Amniotic epithelial cell (primary cell): ENCODE data around the gene DENND1C.
"Not testable (repeated sequence)": the region's sequence is repeated elsewhere in the genome, so short reads cannot be mapped to it uniquely, and the experiment has no call there.

Experiments
- DNase-seq: peaks from one replicate; pipeline ENCODE4 v3.0.0-alpha.2; 2010; ENCODE audit warnings: low read depth

The DENND1C gene

DNA sequence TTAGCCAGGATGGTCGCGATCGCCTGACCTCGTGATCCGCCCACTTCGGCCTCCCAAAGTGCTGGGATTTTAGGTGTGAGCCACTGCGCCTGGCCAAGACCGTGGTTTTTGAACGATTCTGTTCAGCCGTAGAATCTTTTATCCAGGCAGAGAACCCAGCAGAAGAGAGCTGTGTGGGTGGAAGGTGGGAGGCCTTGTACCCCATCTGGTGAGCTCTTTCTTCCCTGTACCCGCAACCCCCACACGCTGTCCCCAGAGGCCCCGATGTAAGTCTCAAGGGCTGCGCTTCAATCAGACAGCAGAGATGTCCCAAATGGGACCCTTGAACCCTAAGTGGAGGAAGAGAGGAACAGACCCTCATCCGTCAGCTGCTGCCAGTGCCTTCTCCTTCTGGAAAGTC, 25.7 kb downstream of the DENND1C start:
- no peak for DNase-seq

DNA sequence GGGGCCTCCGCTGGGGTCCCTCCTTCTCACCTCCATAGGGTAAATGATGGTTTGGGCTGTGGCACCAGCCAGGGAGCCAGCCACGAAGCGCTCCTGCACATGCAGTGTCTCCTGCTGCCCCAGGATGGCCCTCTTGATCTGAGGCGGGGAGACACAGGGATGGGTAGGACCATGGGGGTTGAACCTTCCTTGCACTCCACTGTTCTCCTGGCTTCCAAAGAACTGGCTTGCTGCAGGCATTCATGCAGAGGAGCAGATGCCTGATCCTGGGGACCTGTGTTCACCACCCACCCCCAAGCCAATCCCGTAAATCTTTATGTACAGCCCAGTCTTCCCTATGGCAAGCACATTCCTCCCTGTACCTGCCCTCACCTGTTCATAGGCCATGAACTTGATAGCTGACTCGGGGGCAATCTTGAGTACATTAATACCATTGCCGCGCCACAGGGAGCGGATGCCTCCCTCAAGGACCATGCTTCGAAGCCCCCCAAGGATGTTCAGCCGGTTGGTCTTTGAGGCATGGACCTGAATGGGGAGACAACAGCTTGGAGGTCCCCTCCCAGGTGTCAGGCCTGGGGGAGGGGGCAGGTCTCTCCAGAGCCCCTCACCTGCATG, 27.5 kb downstream of the DENND1C start:
- no peak for DNase-seq

DNA sequence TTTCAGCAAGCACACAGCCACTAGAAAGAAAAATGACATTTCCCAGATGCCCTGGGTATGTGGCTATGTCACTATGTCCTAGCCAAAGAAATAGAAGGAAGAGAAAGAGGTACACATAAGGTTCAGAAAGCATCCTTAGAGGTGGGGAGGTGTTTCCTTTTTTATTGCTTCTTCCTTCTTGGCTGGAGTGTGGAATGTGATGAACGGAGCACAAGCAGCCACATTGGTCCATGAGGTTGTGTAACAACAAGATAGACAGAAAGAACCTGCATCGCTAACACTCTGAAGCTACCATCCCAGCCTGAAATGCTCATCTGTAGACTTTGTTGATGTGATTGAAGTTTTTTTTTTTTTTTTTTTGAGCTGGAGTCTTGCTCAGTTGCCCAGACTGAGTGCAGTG, 28.7 kb downstream of the DENND1C start:
- no peak for DNase-seq

DNA sequence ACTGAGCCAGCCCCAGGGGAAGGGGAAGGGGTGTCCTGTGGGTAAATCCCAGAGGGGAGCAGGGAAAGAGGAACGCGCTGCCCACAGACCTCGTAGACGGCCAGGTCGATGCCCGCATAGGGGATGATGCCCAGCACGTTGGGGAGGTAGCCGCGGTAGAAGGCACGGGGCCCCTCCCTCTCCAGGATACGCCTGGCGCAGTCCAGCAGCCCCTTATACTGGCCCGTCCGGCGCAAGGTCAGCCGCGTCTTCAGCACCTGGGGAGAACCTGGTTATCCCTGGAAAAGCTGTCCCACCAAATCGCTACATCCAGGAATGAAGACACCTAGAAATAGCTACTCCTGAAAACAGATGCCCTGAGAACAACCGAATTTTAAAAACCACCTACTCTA, 29.4 kb downstream of the DENND1C start:
- DNase-seq: no peak

DNA sequence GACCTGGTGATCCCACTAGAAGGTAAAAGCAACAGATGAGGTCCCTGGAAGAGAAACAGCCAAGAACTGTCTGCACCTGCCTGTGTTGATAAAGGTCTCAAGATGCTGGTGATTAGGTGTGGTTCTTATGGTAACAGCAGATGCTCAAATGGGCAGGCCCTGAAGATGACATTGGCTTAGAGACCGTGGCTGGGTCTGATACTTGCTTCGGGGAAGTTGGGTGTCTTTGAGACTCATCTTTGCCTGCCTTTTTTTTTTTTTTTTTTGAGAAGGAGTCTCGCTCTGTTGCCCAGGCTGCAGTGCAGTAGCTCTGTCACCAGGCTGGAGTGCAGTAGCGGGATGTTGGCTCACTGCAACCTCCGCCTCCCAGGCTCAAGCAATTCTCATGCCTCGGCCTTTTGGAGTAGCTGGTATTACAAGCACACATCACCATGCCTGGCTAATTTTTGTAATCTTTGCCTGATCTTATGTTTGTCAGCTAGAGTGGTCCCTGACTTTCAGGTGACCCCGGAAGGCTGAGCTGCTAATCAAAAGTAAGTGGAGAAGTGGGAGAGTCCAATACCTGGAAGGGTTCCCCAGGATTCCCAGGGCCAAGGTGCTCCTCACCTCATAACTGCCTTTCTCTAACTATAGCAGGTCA, 29.9 kb downstream of the DENND1C start:
- no peak for DNase-seq

DNA sequence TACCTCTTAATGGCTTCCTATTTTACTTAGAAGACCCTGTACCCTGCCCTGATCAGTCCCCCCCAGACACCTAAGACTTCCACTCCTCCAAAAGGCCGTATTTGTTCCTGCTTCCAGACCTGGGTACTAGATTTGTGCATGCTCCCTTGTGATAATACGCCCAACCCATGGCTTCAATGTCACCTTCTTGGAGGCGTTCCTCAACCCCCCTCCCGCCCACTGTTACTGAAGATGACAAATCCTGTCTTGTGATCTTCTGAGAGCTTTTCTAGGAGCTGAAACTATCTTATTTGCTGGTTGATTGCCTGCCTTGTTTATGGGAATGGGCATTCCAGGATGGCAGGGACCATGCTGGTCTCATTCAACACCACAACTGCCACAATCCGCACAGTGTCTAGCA, 31.4 kb downstream of the DENND1C start:
- DNase-seq: no peak

DNA sequence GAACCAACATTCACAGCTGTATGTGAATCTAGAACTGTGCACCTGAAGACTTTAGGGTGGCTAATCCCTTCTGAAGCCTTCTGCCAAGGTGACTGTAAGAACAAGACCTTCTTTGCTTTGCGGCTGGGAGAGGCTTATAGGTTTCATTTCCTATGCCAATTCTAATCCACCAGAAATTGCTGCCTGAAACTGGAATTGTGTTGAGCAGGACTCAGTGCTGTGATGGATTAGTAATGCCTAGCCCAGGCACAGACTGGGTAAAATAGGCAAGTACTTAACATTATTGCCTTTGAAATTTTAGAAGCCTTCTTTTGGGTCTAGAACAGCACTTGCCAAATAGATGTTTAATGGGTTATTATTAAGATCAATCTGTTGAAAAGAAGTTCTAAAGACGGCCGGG, 33.5 kb downstream of the DENND1C start:
- no peak for DNase-seq

DNA sequence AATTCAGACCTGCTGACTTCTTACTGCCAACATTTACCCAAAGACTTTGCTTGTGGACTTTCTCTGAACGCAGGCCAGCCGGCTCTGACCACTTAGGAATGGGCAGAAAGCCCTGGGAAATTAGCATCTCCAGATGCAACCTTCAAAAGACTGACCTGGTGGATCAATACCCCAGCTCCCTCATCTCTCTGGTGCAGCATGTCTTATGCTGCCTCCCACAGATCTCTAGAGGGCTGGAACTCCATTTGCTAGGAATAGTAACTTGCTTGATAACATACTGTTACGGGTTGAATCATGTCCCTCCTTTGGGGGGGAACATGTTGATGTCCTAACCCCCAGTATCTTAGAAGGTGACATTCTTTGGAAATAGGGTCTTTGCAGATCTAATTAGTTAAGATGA, 35.1 kb downstream of the DENND1C start:
- no peak for DNase-seq

DNA sequence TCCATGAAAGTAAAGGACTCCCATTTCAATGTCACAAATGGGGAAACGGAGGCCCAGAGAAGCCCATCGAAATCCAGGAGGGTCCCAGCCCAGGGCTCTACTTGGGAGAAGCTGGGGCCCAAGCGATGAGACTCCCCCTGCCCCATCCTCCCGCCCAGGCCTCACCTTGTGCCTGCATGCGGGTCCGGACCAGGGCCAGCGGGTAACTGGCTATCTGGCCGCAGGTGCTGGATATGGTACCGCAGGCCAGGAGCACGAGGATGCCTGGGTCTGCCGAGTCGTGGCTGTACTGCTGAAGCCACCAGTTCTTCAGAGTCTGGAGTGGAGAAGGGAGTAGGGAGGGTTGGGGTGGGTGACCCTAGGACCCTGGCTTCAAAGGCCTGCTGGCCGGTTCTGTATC, 37.6 kb downstream of the DENND1C start:
- no peak for DNase-seq

DNA sequence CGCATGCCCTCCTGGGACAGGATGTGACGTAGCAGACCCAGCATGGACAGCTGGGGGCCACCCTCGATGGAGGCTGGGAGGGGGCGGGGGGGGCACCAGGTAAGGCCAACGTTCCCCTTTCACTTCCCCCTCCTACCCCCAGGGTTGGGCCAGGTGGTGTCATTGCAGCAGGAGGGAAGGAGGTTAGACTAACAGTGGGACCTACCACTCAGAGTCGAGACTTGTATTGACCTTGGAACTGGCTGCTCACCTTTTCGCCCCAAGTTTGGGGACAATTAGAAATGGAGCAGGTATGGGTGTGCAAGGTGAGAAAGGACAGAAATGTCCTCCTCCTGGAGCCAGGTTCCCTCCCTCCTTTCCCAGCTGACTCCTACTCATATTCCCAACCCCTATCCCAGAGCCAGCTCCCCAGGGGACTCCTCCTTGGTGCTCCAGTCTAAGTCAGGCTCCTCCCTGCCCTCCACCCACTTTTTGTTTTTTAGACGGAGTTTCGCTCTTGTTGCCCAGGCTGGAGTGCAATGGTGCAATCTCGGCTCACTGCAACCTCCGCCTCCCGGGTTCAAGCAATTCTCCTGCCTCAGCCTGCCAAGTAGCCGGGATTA, 39.4 kb downstream of the DENND1C start:
- DNase-seq: no peak

DNA sequence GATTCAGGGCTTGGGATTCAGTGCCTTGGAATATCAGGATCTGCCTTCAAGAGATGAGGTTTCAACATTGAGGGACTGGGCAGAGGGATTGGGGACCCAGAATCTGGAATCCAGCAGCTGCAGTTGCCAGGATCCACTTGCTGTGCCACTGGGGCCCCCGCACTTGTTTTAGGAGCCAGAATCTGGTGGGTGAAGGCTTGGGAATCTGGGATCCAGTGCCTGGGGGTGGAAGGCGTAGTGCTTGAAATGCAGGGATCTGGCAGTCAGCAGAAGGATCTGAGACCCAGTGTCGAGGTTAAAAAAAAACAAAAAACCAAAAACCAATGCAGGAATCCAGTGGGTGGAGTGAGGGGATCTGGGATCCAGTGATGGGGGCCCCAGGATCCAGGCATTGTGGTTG, 40.7 kb downstream of the DENND1C start:
- no peak for DNase-seq

DNA sequence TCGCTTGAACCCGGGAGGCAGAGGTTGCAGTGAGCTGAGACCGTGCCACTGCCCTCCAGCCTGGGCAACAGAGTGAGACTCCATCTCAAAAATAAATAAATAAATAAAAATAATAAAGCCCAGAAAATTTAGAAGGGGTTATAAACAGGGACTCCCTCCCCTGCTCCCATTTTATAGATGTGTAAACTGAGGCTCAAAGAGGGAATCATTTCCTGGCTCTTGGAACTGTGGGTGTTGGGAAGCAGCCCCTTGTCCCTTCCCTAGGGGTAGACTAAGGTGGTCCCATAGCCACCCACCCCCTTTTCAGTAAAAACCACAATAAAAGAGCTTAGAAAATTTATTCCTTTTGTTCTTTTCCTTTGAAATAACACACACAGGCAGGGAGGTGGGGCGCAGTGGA, 41.8 kb downstream of the DENND1C start:
- DNase-seq: no peak

DNA sequence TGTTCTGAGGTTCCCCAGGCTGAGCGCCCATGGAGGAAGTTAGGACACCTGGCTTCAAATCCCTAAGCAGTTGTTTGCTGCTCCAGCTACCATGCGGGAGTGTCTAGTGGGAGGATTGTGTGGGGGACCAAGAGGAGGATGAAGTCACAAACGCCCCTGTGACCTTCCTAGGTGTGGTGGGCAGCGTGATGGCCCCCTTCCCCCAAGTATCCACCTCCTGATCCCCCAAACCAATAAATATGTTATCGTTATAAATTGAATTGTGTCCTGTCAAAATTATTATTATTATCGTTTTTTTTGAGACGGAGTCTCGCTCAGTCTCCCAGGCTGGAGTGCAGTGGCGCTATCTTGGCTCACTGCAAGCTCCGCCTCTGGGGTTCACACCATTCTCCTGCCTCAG, 47.9 kb downstream of the DENND1C start, which contains the start of gene SLC25A41:
Gene SLC25A41, minus strand, starts transcription at position 101 of the 400 bp plus-strand sequence. Its CDS starts 70 bp downstream, at position 31.
- no peak for DNase-seq

DNA sequence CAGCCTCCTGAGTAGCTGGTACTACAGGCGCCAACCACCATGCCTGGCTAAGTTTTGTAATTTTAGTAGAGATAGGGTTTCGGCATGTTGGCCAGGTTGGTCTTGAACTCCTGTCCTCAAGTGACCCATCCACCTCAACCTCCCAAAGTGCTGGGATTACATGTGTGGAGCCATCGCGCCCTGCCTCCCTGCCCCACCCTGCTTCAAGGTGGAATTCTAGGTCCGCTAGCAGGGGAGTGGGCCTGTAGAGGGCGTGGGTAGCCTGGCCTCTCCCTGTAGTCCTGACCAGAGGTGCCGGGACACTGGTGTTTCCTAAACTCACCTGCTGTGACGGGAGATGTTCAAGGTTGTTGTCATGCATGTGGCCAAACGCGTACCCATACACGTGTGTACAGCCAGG, 48.4 kb downstream of the DENND1C start:
- no peak for DNase-seq

DNA sequence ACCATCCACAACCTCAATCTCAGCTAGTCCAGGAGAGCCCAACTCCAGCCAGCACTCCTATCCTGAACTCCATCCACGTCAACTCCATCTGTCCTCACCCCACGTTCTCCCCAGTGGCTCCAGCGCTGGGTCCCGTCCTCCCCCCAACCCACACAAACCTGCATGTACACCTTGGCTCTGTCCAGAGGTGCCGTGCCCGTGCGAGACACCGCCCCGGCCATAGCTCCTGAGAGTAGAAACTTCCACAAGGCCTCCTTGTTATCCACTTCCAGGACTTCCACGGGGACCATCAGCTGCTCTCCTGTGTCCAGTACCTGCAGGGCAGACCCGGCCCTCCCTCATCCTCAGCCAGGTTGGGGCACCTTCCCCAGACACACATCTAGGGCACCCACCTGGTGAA, 49.7 kb downstream of the DENND1C start:
- no peak for DNase-seq

DNA sequence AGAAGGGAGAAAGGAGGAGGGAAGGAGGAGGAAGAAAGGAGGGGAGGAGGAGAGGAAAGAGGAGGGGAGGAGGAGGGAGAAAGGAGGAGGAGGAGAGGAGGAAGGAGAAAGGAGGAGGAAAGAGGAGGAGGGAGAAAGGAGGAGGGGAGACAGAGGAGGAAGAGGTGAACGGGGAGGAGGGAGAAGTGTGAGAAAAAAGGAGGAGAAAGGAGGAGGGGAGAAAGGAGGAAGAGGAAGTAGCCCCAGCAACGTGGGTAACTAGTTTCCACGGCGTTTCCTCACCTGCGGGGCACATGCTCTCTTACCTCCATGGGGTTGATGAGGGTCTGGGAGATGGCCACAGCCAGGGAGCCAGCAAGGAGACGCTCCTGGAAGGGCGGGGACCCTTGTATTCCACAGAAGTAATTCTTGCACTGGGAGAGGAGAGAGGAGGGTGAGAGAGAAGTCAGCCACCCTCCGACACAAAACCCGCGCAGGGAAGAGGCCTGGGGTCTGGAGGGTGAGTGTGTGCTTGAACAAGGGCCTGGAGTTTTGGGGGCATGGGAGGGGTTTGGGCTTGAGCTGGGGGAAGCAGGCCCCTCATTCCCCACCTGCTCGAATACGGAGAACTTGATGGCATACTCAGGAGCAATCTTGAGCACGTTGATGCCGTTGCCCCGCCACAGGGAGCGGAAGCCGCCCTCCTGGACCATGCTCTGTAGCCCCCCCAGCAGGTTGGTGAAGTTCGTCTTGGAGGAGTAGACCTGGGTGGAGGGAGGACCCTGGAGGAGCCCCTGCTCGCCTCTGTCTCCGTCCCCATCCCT, 52.0 kb downstream of the DENND1C start:
- DNase-seq: no peak

DNA sequence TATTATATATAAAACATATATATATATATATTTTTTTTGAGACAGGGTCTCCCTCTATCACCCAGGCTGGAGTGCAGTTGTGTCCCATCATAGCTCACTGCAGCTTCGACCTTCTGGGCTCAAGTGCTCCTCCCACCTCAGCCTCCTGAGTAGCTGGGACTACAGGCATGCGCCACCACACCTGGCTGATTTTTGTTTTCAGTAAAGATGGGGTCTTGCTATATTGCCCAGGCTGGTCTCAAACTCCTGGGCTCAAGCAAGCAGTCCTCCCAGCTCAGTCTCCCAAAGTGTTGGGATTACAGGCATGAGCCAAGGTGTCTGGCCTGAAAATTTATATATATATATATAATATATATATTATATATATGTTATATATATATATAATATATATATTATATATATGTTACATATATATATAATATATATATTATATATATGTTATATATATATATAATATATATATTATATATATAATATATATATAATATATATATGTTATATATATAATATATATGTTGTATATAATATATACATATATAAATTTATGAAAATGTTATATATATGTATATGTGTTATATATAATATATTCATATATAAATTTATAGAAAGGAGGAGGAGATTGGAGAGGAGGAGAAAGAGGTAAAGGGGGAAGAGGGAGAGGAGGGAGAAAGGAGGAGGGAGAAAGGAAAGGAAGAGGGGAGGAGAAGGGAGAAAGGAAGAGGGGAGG, 52.7 kb downstream of the DENND1C start:
- DNase-seq: not testable (repeated sequence)

DNA sequence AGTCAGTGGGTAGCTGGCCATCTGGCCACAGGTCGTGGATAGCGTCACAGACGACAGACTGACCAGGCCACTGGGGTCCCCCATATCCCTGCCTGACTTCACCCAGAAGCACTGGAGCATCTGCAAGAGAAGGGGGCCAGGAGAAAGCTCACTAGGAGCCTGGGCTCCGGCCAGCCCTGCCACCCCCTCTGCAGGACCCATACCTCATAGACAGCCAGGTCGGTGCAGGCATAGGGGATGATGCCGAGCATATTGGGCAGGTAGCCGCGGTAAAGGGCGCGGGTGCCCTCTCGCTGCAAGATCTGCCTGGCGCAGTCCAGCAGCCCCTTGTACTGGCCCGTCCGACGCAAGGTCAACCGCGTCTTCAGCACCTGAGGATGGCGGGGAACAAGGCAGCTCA, 54.5 kb downstream of the DENND1C start:
- DNase-seq: no peak

DNA sequence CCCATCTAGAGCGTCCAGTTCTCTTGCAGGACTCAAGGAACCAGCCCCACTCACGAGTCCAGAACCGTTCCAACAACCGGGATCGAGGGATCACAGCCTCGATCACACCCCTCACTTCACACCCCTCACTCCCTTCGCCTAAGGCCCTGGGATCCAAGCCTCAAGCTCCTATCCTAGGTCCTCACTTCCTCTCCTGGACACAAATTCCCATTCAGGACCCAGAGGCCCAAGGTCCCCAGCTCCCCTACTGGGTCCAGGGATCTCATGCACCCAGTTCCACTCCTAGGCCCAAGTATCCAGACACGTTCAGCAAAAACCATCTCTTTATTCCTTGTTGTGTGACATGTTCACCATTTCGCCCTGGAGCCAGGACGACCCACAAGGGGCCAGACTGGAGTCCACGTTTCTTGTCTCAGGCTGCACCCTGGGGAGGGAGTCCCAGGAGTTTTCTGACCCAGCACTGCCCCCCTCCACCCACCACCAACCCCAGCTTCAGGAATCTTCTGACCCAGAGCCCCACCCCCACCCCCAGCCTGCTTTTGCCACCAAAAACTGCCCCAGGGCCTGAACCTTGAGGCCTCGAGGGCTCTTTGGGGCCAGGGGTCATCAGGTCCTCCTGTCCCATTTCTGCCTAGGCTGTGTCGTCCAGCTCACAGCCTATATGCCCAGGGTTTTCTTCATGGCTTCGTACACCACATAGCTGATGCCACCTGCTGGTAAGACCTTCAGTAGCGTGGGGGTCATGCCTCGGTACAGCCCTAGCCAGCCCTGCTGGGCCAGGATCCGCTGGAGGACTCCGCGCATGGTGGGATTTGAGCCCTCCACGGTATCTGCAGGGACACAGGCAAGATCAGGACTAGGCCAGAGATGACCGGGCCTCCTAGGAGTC, 55.6 kb downstream of the DENND1C start:
- DNase-seq: no peak

DNA sequence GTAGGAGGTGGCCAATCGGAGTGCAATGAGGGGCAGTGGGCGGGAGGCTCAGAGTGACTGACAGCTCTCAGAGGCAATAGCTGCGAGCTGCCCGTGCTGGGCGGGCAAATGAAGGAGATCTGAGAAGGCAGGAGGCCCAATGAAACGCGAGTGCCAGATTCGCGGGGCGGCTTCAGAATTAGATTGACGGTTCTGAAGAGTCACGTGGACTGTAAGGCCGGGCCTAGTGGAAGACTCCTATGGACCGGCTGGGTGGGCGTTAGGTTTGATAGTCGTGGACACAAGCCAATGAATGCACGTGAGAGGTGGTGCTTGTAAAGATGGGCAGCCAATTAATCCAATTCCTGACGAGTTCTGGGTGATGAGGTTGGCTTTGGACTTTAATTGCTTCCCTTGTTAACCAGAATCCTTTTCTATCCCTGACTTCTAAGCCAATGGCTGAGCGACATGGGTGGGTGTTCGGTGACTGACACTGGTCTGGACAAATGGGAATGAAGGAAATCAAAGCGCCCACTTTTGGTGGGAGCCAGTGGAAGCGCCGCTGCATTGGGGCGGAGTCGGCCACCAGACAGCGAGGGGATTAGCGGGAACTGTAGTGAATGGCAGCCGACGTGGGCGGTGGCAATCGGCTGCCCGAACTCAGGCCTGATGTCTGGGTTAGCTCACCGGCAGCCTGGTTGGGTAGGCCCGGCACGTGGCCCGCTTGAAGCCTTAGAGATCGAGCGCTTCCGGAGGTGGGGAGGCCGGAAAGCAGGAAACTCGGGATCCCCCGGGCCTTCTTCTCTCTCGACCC, 56.5 kb downstream of the DENND1C start:
- DNase-seq: peak; percentile 100
